NCI-H2029 treated with DMSO at 0.1 percent for 48 hours (cell line): ENCODE measurements around the gene FHOD3.

Source experiments
- DNase-seq: peaks from one replicate; lab custom pipeline; 2025; lab: John Stamatoyannopoulos, UW

The FHOD3 gene

DNA sequence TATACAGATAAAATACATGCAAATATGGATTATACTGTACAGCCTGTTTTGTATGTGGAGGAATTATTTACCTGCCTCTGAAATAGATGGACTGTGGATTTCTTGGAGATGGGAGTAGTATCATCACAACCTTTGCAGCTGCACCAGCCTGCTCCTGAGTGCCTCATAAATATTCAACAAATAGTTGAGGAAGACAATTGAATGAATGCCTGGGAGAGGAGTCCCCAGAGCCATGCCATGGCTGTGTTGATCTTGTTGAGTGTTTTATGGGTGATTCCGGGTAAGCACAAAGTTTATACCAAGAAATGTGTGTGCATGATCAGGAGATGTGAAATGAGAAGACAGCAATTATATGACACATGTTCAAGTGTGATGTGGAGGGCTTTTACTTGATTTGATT, 225.0 kb downstream of the FHOD3 start:
- no peak for DNase-seq

DNA sequence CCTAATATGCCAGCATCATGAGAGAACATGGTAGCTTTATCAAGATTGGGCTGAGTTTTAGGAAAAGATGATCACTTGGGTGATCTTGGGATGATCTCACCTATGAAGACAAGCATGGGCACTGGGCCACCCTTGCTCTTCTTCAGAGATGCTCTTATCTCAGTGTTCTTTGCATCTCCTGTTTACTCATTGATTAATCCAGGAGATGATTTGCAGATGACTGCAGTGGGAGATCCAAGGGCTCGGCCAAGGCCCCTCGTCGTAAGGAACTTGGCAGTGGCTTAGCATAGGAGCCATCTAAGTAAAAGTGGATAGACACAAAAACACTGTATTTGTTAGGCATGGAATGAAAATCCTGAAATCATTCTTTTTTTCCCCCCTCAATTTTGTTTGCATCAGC, 228.4 kb downstream of the FHOD3 start:
- no peak for DNase-seq

DNA sequence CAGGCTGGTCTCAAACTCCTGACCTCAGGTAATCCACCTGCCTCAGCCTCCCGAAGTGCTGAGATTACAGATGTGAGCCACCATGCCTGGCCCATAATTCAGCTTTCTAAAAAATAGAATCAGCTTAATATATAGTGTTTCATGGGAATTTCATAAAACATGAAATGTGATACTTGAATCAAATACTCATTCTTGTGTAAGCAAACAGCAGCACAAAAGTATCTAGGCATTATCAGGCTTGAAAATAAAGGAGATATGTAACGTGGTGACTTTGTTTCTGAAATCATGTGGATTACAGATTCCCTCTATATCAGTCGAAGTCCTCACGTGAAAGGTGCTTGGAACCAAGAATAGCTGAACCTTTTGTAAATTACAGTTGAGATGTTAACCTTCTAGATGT, 229.1 kb downstream of the FHOD3 start:
- DNase-seq: no peak

DNA sequence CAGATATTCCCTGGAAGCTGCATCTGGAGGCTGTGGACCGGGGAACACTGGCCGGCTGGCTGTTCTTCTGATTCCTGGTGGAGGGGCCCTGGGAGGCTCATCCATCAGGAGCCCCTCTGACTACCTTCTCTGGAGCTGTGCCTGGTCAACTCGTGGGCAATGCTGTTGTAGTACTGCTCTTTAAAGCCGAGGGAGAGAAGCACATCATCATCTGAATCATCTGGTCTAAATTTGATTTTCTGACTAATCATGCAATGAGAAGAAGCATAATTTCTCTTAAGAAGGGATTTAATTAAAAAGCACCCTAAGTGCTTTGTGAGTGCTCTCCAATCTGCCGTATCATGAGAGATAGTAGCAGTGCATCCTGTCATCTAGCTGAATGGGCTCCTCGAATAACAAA, 229.5 kb downstream of the FHOD3 start:
- no peak for DNase-seq

DNA sequence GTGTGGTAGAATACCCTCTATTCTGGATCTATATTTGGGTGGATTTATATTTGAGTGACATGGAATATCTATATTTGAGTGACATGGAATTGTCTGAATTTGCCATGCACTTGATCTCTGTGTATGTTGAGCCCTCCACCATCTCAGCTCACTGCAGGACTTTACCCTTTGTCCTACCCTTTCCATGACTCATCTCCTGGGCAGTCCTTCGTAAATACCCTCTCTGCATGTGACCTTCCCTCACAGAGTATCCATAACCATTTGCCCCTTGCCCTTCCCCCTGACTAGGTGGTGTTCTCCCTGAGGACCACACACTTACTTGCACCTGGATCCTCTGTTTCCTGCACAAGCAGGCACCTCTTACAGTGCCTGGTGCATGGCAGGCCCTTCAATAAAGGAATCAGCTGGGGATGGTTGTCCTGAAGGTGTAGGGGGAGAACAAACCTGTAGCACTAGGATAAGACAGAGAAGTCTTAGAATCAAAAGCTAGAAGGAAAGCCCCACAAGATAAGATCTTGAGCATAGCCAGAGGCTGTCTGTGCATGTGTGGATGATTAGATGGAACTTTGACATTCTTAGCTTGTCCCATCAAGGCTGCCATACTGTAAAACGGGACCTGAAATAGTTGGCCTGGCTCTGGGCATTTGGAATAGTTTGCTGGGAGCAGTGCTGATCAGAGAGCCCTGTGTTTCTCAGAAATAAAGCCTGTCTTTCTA, 230.4 kb downstream of the FHOD3 start:
- DNase-seq: no peak

DNA sequence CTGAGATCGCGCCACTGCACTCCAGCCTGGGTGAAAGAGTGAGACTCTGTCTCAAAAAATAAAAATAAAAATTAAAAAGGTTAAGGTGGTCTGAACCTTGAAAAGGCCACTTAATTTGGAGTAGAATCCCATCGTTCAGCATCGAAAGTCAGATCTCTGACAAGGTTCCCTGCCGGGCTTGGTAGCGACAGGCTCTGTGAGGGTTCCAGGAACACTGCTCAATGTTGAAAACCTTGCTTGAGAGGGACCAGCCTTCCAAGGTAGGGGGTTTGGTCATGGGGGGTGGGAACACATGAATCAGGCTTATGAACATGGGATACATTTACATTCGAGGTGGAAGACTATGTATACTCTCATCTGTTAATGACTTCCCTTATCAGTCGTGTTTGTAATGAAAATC, 232.2 kb downstream of the FHOD3 start:
- DNase-seq: no peak

DNA sequence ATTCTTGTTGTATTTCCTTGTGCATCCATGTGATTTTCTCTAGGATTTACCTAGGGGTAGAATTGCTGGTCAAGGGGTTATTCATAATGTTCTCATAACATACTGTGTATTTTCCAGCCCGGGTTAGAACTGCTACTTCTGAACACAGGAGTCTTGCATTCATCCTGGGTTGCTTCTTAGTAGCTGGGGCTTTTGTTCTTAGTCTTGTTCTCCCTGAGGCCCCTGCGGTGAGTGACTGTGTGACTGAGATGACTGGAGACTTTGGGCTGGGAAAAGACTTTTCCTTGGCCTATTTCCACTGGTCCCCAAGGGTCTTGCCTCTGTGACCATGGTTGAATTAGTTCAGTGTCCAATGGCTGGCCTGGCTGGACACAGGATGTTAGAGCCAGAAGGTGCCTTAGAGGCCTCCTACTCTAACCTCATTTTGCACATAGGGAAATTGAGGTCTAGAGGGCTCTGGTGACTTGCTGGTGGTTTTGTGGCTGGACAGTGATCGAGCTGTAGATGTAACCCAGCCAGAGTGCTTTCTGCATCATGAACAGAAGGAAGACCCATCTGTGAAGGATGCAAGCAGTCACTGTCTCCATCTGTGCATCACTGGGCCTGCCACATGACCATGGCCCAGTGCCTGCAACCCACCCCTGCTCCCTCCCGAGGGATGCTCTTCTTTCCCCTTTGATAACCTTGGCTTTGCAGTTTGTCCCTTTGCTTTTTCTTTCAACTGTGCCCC, 233.3 kb downstream of the FHOD3 start:
- DNase-seq: no peak

DNA sequence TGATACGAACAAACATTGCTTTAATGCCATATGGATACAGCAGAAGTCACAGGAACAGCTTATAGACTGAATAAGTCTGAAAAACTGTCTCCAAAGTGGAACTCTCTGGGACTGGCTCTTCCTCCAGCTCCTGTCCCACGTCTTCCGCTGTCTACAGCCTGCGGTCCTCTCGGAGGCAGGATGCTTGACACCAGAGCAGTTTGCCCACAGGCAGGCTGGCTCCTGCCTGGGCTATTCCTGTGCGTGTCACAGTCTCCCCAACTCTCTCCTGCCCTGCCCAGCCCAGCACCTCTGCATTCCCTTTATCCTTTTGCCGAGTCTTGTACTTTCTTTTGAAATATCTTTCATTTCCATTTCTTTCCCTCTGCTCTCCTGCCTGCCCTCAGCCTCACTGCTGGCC, 234.1 kb downstream of the FHOD3 start:
- DNase-seq: no peak

DNA sequence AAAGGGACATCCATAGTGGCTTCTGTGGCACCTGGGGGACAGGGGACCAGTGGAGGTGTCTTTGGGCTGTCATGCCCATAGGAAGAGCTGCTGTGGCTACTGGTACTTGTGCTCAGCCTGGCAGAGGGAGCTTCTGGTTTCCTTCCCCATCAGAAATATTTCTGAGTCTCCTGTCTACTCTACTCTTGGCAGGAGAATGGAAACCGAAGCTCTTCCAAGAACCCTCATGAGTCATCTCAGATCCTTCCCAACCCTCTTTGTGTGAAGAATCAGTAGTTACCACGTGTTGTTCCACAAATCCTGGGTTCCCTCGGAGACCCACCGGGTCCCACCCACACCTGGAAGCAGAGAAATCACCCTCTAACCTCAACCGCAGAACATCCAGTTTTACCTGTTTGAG, 234.9 kb downstream of the FHOD3 start:
- DNase-seq: no peak

DNA sequence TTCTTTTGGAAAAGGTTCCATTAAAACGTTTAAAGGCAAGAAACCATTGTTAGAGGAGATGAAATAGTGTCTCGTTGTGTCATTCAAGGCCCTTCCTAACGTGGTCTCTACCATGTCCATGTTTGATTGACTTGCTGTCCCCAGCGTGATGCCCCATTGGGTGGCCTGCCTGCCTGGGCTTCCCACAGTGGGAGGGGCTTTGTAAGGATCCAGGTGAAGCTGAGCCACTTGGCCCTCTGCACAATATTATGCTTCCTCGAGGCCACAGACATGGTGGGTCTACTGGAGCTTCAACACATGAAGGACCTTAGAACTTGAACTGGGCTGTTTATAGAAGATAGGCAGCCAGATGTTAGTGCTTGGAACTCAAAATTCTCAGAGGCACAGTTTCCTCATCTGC, 235.3 kb downstream of the FHOD3 start:
- DNase-seq: no peak

DNA sequence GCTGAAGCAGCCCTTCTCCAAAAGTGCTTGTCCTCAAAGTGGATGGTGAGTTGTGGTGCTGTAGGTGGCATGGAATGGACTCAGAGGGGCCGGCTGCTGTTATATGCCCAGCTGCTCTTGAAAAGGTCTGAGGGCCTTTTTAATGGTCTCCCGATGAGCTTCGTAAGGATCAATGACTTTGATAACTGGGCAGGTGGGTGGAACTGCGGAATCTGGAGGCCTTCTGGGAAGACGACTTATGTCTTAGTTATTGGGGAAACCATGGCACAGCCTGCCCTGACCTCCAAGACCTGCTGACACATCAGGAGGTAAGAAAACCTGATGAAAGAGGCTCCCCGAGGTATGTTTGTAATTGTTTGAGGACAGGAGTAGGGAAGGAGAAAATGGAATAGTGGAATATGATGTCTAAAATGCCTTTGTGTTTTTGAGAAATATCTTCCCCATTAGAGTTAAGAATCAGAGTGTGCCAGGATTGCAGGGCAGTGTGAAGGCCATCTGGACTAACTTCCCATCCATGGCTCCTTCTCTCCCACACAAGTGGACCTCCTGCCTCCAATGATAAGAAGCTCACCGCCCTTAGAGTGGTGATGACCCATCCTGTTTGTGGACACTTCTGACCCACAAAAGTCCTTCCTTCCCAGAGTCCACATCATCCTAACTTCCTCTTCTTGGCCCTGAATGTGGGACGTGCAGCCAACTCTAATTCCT, 236.1 kb downstream of the FHOD3 start:
- DNase-seq: no peak

DNA sequence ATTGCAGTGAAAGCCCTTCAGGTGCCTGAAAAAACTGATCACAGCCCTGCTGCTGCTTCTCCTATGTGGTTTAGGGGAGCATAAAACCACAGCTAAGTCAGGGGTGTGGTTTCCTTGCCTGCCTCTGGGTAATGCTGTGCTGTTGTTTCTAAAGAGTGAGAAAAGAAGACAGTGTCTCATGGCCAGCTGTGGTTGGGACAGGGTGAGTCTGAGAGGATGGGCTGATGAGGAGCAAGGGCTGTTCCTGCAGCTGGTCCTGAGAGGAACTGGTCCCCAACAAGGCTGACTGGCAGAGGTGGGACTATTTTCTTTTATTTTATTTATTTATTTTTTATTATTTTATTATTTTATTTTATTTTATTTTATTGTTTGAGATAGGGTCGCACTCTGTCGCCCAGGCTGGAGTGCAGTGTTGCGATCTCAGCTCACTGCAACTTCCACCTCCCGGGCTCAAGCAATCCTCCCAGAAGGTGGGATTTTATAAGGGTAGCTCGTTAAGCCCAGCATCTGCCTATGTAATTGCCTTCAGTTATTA, 236.7 kb downstream of the FHOD3 start:
- DNase-seq: no peak

DNA sequence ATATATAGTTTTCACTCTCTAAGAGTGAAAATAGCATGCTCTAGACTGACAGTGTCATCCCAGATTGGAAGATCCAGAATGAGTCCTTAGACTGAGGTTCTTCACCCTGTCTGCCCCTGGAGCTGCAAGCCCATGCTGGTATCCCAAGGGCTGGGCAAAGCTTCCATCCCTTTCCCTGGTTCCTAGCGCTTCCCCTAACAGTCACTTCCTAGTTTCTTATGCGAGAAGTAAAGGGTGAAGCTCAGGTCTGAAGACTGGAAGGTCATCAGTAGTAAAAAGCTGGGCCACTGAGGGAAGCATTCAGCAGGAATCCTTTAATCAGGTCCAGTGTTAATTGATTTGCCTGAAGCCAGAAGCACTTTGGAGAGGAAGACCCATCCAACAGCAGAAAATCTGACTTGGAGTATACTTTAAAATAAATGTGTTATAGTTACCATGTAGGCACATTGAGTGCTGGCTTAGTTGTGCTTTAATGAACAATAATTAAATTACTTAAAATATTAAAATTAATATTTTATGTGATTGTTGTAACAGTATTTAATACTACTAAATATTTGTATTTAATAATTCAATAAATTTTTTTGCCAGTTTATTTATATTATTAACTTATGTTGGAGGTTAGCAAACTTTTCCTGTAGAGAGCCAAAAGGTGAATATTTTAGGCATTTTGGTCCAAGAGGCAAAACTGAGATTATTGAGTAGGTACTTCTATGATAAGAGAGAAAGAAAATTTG, 237.9 kb downstream of the FHOD3 start:
- DNase-seq: no peak

DNA sequence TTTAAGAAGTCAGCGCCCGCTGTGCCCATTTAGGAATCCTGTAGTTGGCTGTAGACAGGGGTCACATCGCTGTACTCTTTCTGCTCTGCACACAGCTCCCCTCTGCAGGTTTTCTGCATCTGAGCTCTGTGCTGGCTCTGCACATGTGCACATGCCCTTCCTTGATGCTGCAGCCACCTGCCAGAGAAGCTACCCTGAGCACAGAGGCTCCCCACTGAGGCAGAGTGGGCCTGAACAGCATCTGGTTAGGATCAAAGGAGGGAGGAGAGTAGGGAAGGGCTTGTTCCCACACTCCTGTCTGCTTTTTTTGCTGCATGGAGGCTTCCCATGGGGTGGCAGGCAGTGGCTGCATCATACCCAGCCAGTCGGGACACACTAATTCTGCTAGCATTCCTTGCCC, 238.9 kb downstream of the FHOD3 start:
- DNase-seq: no peak

DNA sequence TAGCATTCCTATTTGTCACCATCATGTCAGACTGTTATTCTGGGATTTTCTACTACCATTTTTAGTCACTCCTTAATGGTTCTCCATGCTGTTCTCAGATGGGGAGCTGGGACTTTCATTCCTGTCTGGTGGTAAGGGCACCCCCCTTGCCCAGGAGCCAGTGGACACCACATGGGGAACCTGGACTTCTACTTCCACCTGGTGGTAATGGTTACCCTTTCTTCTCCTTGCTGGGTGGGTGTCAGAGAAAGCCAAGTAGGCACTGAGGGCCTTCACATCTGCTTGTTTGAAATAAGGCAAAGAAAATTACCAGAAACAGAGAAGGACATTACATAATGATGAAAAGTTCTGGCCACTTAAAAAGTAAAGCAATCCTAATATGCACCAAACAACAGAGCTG, 239.8 kb downstream of the FHOD3 start:
- DNase-seq: no peak

DNA sequence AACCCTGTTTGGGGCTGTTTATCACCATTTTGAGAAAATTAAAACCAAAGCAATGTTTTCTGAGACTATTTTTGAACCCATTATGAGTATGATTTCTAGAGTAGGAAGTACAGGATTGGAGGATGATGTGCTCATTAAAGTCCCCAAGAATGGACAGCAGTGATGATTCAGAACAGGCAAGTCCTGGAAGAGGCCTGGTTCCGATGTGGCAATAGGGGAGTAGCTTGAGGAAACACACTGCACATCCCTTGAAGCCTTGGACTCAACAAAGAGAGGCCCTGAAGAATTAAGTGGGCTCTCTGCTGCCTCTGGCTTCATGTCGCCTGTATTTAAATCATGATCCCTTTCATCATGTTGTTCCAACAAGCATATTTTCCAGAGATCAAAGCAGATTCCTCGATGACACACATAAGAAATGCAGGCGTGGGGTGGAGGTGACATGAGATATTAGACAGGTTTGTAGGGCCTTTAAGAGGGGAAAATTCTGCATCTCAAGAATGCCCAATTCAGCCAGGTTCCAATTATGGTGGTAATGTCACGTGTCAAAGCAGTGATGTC, 242.2 kb downstream of the FHOD3 start:
- no peak for DNase-seq

DNA sequence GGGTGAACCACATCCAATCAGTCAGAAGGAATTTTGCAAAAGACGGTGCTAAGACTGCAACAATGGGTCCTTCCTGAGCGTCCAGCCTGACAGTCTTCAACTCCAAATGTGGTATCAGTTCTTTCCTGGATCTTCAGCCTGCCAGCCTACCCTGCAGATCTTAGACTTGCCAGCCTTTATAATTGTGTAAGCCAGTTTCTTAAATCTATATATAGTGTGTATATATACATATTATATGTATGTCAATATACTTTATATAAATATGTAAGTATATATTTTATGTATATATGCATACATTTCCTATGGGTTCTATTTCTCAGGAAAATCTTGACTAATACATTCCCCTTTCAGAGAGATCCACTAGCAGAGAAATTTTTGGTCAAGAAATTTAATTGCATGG, 245.5 kb downstream of the FHOD3 start:
- DNase-seq: no peak

DNA sequence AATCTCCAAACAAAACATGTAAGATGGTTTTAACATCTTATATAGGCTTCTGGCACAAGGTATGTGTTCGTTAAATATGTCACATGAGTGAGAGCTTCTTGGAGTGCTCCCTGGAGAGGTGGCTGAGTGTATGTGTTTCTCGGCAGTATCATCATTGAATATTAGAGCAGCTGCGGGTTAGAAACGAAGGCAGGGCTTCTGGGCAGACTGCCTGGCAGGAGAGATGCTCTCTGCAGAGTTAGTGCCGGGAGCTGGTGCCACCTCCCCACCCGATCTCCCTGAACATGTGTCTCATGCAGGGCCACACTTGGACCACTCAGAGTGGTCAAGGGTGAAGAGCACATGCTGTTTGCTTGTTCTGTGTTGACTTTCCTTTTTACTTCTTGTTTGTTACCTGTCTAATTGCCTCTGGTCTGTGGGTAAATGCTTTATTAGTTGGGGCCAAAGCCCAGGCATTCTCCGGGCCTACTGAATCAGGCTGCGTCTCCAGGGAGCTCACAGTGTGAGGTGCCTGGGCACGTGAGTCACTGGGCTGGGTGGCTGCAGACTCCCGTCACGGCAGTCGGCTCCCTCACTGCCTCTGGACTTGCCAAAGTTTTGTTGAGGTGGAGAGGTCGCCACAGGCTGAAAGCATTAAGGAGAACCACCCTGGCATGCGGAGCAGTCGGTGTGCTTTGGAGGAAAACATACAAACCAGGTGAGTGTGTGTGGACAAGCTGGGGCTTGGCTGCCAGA, 246.6 kb downstream of the FHOD3 start:
- no peak for DNase-seq

DNA sequence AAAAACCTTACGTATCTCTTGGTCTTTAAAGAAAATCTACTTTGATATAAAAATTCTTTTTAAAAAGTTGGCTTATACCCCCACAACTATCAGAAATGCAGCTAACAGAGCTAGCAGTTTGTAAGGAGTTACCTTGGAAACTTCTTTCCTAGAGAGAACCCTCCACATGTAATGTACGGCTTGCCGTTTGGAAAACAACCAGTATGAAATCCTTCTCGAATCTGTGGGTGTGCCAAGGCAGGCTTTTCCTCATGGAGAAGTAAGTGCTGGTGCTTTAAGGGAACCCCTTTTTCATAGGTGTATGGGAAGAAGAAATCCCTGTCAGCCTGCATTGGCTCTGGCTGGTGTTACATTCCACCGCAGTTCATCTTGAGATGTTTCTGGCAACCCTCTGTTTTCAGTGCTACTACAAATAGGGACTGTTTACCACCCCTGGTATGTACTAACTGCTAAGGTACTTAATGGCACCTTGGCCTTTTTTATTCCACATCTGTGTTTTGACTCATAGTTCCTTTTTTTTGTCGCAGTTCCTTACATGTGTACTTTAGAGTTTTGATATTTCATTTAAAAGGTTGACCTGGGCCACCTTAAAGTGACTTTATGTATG, 248.4 kb downstream of the FHOD3 start:
- no peak for DNase-seq

DNA sequence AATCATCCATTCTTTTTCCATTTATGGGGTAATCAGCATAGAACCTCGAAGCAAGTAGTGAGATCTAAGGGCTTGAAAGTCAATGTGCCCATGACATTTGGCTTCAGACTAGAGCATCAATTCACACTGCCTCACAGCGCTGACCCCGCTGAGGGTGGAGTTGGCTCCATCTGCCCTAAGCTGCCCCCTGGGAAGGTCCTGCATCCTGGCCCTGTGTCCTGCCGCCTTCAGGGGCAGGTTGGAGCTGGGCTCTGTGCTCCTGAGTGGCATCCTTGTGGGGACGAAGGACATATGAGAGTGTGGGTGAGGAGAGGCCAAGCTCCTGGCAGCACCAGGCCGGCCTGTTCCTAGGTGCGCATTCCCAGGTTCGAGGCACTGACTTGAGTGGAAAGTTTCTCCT, 249.4 kb downstream of the FHOD3 start:
- no peak for DNase-seq

DNA sequence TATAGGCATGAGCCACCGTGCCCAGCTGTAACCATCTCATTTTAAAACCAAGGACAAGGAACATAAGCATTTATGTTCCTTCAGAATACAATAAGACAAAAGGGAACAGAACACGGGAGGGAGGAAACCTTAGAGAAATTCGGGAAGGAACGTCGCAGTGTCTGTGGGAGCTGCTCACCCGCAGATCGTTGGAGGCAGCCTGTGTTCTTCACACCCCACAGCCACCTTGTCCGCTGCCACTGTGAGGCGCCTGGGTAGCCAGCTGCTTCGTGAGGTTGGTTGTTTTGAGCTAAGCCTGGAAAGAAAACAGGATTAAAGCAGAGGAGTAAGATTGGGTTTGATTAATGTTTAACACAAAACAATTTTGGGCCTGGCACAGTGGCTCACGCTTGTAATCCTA, 250.0 kb downstream of the FHOD3 start:
- DNase-seq: no peak
